Fibroblast of skin of right quadriceps (primary cell): ENCODE measurements around the gene SLC16A10.
"Not testable (repeated sequence)": the region's sequence is repeated elsewhere in the genome, so short reads cannot be mapped to it uniquely, and the experiment has no call there.

Experiments
- DNase-seq: peaks from one replicate; pipeline ENCODE4 v3.0.0-alpha.2; 2013

Gene SLC16A10

GRCh38 chr6:111134236-111134869 is 47.0 kb downstream of the SLC16A10 start:
- not testable (repeated sequence) for DNase-seq

- DNase-seq = not testable (repeated sequence)
Measured at GRCh38 chr6:111137489-111138093, 50.3 kb downstream of the SLC16A10 start.

- DNase-seq = no peak
Measured at GRCh38 chr6:111147440-111147839, 60.1 kb downstream of the SLC16A10 start.

- DNase-seq = no peak
Measured at GRCh38 chr6:111148110-111148509, 60.8 kb downstream of the SLC16A10 start.

GRCh38 chr6:111150577-111150976 is 63.3 kb downstream of the SLC16A10 start:
- DNase-seq = no peak

- DNase-seq = no peak
Measured at GRCh38 chr6:111154981-111155380, 67.7 kb downstream of the SLC16A10 start.

GRCh38 chr6:111157412-111157811 is 70.1 kb downstream of the SLC16A10 start:
- no peak for DNase-seq

GRCh38 chr6:111159633-111160032 is 72.3 kb downstream of the SLC16A10 start:
- DNase-seq = no peak

- DNase-seq = no peak
Measured at GRCh38 chr6:111161650-111162049, 74.3 kb downstream of the SLC16A10 start.

- no peak for DNase-seq
Measured at GRCh38 chr6:111162504-111162903, 75.2 kb downstream of the SLC16A10 start.

- DNase-seq = no peak
Measured at GRCh38 chr6:111171577-111172400, 84.5 kb downstream of the SLC16A10 start.

- DNase-seq = no peak
Measured at GRCh38 chr6:111172563-111172962, 85.3 kb downstream of the SLC16A10 start.

GRCh38 chr6:111173341-111173740 is 86.0 kb downstream of the SLC16A10 start:
- no peak for DNase-seq

- DNase-seq = no peak
Measured at GRCh38 chr6:111173946-111174345, 86.6 kb downstream of the SLC16A10 start.

- peak; percentile 72 for DNase-seq
Measured at GRCh38 chr6:111175109-111175508, 87.8 kb downstream of the SLC16A10 start.

- DNase-seq = no peak
Measured at GRCh38 chr6:111176038-111176759, 88.9 kb downstream of the SLC16A10 start.

- DNase-seq = no peak
Measured at GRCh38 chr6:111176760-111177099, 89.4 kb downstream of the SLC16A10 start.

- no peak for DNase-seq
Measured at GRCh38 chr6:111177131-111177530, 89.8 kb downstream of the SLC16A10 start.

GRCh38 chr6:111183702-111184517 is 96.6 kb downstream of the SLC16A10 start:
- DNase-seq = no peak

GRCh38 chr6:111184827-111185532 is 97.7 kb downstream of the SLC16A10 start:
- DNase-seq = no peak

- DNase-seq = no peak
Measured at GRCh38 chr6:111185954-111186353, 98.7 kb downstream of the SLC16A10 start.

- no peak for DNase-seq
Measured at GRCh38 chr6:111187874-111188273, 100.6 kb downstream of the SLC16A10 start.
